ENCODE data around the gene EEFSEC. TPM values are rescaled to one million over a fixed set of nuclear protein-coding genes. Genes with fewer than 3 reads are reported as not detected.

EEFSEC gene
- total RNA-seq, 4 donors from 2014 or later = 11.5 to 18.7 (median 14.9) TPM

- Histone ChIP-seq H3K27ac (no peak overlapping the region), H3K4me1 (no peaks in the 10 kb centered on the region), H3K27me3 (peaks cover 0 to 57% (median 0%) of the 10 kb centered on the region in 4 donors), H3K36me3 (no peaks in the 10 kb centered on the region), H3K4me3 (no peak overlapping the region), H3K9me3 (no peaks in the 10 kb centered on the region)
- intact Hi-C loops (cut with DNase I) = no loop called here
- 33 to 54% methylated on average over 1 to 6 of the region's 16 CpGs for WGBS, 2 donors
- no peak for DNase-seq
- TF ChIP-seq CTCF (IDR thresholded peaks at IDR 0.05) (no peak), POLR2A (IDR thresholded peaks at IDR 0.05) (no peak)
These were observed 302.8 kb downstream of the EEFSEC start for GRCh38 chr3:128455786-128456748.

GRCh38 chr3:128456776-128457715 lies 303.8 kb downstream of the EEFSEC start:
- no peaks in the 10 kb centered on the region for H3K4me1 ChIP-seq
- 32 to 55% methylated on average over 14 to 20 of the region's 27 CpGs for WGBS, 2 donors
- H3K36me3 ChIP-seq = no peaks in the 10 kb centered on the region
- no peak overlapping the region for H3K27ac ChIP-seq
- no peak overlapping the region for H3K4me3 ChIP-seq
- H3K27me3 ChIP-seq = peaks cover 0 to 57% (median 0%) of the 10 kb centered on the region in 4 donors
- H3K9me3 ChIP-seq = no peaks in the 10 kb centered on the region
- DNase-seq = no peak
- intact Hi-C loops (cut with DNase I) = no loop called here
- no peak for TF ChIP-seq CTCF (IDR thresholded peaks at IDR 0.05)
- TF ChIP-seq POLR2A (IDR thresholded peaks at IDR 0.05) = no peak

GRCh38 chr3:128457937-128458336 lies 304.7 kb downstream of the EEFSEC start:
- intact Hi-C loops (cut with DNase I) = no loop called here
- DNase-seq = no peak

More at GRCh38 chr3:128457937-128458336, 304.7 kb downstream of the EEFSEC start:
- H3K4me1 ChIP-seq = no peaks in the 10 kb centered on the region
- H3K9me3 ChIP-seq = no peaks in the 10 kb centered on the region
- H3K27ac ChIP-seq = no peak overlapping the region
- H3K27me3 ChIP-seq = peaks cover 0 to 53% (median 0%) of the 10 kb centered on the region in 4 donors
- no peak overlapping the region for H3K4me3 ChIP-seq
- WGBS, 2 donors = 71 to 83% methylated on average over 12 of the region's 12 CpGs
- H3K36me3 ChIP-seq = no peaks in the 10 kb centered on the region
- TF ChIP-seq CTCF (IDR thresholded peaks at IDR 0.05) (no peak), POLR2A (IDR thresholded peaks at IDR 0.05) (no peak)

Small RNAs within 50 kb of the gene (small RNA-seq; reads per million reads assigned to genes)
- gene RNU6-823P = 0 reads per million in 4 donors

Other genes starting within 250 kb of the EEFSEC start
- under 1 TPM in 2 of 4 donors, not detected in 2; 0.38 TPM for gene KBTBD12, start 238.2 kb upstream of the EEFSEC start, total RNA-seq
- gene SEC61A1, start 101.0 kb upstream of the EEFSEC start, total RNA-seq = 100 to 1,000 TPM in 3 of 4 donors, 10 to 100 TPM in 1; 99.9 to 183 (median 124) TPM
- 10 to 100 TPM; 17.6 to 50.4 (median 34.3) TPM for gene RUVBL1, start 29.7 kb upstream of the EEFSEC start, total RNA-seq

Measured in esophagus squamous epithelium (tissue), 5 donors.